SK-N-MC (cell line): Measurements from ENCODE around the gene MLKL.

Experiments
- EZH2 ChIP-seq: fragments of 200-600 bp; sonication (generic); IDR thresholded peaks from one replicate; pipeline ENCODE4 v1.6.1; 2017; ENCODE audit warnings: antibody characterized with exemption
- POLR2AphosphoS5 ChIP-seq: IDR thresholded peaks from 2 replicates; pipeline ENCODE4 v1.6.1; 2012; ENCODE audit warnings: mild to moderate bottlenecking, low read depth, low read length, borderline replicate concordance

- TF ChIP-seq POLR2AphosphoS5 (no peak), EZH2 (no peak)
These were observed 26.1 kb upstream of the MLKL start for GRCh38 chr16:74726716-74727115.
